Hepatocyte (in vitro differentiated cells): Measurements from ENCODE around the gene FGFBP3. TPM values are rescaled to one million over a fixed set of nuclear protein-coding genes. Genes with fewer than 3 reads are reported as not detected.

Source experiments
- DNase-seq: peaks from one replicate; pipeline ENCODE4 v3.0.0-alpha.2; 2016; ENCODE audit warnings: low spot score
- H2AFZ ChIP-seq: fragments of 200-600 bp; sonication (generic); 2 replicates; pipeline ENCODE4 v1.6.0; 2016; ENCODE audit warnings: antibody characterized with exemption, mild to moderate bottlenecking
- H3K27ac ChIP-seq: fragments of 200-600 bp; sonication (generic); 2 replicates; pipeline ENCODE4 v1.5.1; 2016; ENCODE audit warnings: mild to moderate bottlenecking
- H3K27me3 ChIP-seq: fragments of 200-600 bp; sonication (generic); 2 replicates; pipeline ENCODE4 v1.6.1; 2016
- H3K36me3 ChIP-seq: fragments of 200-600 bp; sonication (generic); replicated peaks from 2 replicates; pipeline ENCODE4 v1.5.1; 2016; ENCODE audit warnings: low read depth; ENCODE audit not compliant: insufficient read depth
- H3K4me1 ChIP-seq: fragments of 200-600 bp; sonication (generic); 2 replicates; pipeline ENCODE4 v1.5.1; 2016; ENCODE audit warnings: mild to moderate bottlenecking, moderate library complexity; ENCODE audit not compliant: insufficient read depth
- H3K4me2 ChIP-seq: fragments of 200-600 bp; sonication (generic); 2 replicates; pipeline ENCODE4 v1.6.0; 2016
- H3K4me3 ChIP-seq: fragments of 200-600 bp; sonication (generic); 2 replicates; pipeline ENCODE4 v1.5.1; 2016; ENCODE audit warnings: mild to moderate bottlenecking
- H3K79me2 ChIP-seq: fragments of 200-600 bp; sonication (generic); 2 replicates; pipeline ENCODE4 v1.6.0; 2017; ENCODE audit warnings: mild to moderate bottlenecking
- H3K9me2 ChIP-seq: fragments of 200-600 bp; sonication (generic); replicated peaks from 2 replicates; pipeline ENCODE4 v1.6.0; 2017; ENCODE audit warnings: mild to moderate bottlenecking; ENCODE audit not compliant: insufficient read depth
- H3K9me3 ChIP-seq: fragments of 200-600 bp; sonication (generic); 2 replicates; pipeline ENCODE4 v1.5.1; 2016; ENCODE audit warnings: low read depth, mild to moderate bottlenecking
- H4K20me1 ChIP-seq: fragments of 200-600 bp; sonication (generic); 2 replicates; pipeline ENCODE4 v1.6.0; 2016; ENCODE audit warnings: mild to moderate bottlenecking; ENCODE audit not compliant: insufficient read depth, poor library complexity, severe bottlenecking
- EZH2 ChIP-seq: fragments of 200-600 bp; sonication (generic); IDR thresholded peaks from 2 replicates; pipeline ENCODE4 v1.6.1; 2016; ENCODE audit warnings: antibody characterized with exemption, mild to moderate bottlenecking, borderline replicate concordance
- EZH2phosphoT487 ChIP-seq: fragments of 200-600 bp; sonication (generic); IDR thresholded peaks from one replicate; pipeline ENCODE4 v1.6.1; 2018; ENCODE audit warnings: antibody characterized with exemption, mild to moderate bottlenecking, low read depth, moderate library complexity; ENCODE audit not compliant: unreplicated experiment, severe bottlenecking
- WGBS: methylation state at CpG from one replicate; pipeline ENCODE4 v1.1.6; 2016; ENCODE audit warnings: low lambda C conversion rate; ENCODE audit errors: missing lambda C conversion rate; 5-methylcytosine and 5-hydroxymethylcytosine counted together
- polyA plus RNA-seq: library from polyadenylated mRNA; unstranded; fragments of >200 nt; fragmentation: Nextera tagmentation; extraction: Ambion mirVana; gene quantifications from 2 replicates; pipeline ENCODE4 v1.2.1, GENCODE V29; 2016
- total RNA-seq: library from RNA; depleted of rRNA; stranded (reverse); fragments of >200 nt; gene quantifications from 2 replicates; pipeline ENCODE4 v1.2.3, GENCODE V29; 2014
- TF ChIP-seq, protein P1 (sequence below): fragments of 200-600 bp; sonication (generic); IDR thresholded peaks from 2 replicates; pipeline ENCODE4 v1.5.1; 2016; ENCODE audit warnings: antibody characterized with exemption, mild to moderate bottlenecking; ENCODE audit not compliant: poor library complexity

FGFBP3 gene
- total and polyA plus RNA-seq, 2 experiments from 2014 or later: 1.5 to 2.6 TPM

DNA sequence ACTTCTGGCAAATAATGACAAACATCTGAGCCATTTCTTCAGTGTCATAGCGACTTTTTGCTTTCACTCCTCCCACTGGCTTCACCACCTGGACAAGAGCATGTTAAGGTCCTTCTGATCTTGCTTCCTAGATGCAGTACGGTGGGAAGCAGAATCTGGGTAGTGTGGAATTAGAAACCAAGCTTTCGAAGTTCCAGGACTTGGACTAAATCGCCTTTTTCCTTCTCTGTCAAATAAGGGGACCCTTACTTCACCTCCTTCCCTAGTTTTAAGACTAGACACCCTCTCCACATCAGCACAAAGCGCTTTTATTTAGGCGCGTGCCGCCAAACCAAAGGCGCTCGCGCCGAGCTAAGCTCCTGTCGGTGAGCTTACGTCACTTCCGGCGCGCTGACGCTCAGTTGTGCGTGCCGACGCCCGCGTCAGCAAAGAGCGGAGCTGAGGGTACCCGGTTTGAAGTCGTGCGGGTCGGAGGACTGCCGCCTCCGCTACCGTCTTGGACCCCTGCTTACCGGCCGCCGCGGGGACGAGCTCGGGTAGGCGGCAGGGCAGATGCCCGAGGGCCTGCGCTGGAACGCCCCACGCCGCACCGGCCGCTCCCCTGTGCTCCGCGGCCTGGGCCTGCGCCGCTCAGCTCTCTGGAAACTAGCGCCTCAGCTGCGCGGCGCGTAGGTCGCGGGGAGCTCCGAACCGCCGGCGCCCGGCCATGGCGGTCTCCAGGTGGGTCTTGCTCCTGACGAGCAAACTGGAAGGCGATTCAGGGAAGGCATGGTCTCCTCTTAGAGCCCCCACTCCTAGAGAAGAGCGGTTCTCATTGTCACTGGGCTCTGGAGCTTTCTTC is 14.3 kb upstream of the FGFBP3 start, which contains the start of gene BTAF1:
TSS of gene BTAF1 (plus strand) at position 400 of the 841 bp plus-strand sequence. CDS start at position 707, 307 bp downstream.
- Histone ChIP-seq H2AFZ (peak within 1 kb of the TSS; percentile 54), H3K4me3 (peak within 1 kb of the TSS; percentile 80), H3K4me2 (peak within 1 kb of the TSS; percentile 83), H3K9me2 (no peaks in the 10 kb centered on the region), H3K27me3 (no peaks in the 10 kb centered on the region), H3K4me1 (peaks cover 22% of the 10 kb centered on the region), H3K79me2 (peaks cover 47% of the 10 kb centered on the region), H3K36me3 (no peaks in the 10 kb centered on the region), H4K20me1 (peaks cover 34% of the 10 kb centered on the region), H3K27ac (peak within 1 kb of the TSS; percentile 94), H3K9me3 (no peaks in the 10 kb centered on the region)
- DNase-seq: peak; percentile 97
- WGBS: under 1% methylated on average over 59 of the region's 65 CpGs
- TF ChIP-seq EZH2: no peak
- no peak for TF ChIP-seq EZH2phosphoT487
- TF ChIP-seq, protein P1, sequence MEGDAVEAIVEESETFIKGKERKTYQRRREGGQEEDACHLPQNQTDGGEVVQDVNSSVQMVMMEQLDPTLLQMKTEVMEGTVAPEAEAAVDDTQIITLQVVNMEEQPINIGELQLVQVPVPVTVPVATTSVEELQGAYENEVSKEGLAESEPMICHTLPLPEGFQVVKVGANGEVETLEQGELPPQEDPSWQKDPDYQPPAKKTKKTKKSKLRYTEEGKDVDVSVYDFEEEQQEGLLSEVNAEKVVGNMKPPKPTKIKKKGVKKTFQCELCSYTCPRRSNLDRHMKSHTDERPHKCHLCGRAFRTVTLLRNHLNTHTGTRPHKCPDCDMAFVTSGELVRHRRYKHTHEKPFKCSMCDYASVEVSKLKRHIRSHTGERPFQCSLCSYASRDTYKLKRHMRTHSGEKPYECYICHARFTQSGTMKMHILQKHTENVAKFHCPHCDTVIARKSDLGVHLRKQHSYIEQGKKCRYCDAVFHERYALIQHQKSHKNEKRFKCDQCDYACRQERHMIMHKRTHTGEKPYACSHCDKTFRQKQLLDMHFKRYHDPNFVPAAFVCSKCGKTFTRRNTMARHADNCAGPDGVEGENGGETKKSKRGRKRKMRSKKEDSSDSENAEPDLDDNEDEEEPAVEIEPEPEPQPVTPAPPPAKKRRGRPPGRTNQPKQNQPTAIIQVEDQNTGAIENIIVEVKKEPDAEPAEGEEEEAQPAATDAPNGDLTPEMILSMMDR: no peak

DNA sequence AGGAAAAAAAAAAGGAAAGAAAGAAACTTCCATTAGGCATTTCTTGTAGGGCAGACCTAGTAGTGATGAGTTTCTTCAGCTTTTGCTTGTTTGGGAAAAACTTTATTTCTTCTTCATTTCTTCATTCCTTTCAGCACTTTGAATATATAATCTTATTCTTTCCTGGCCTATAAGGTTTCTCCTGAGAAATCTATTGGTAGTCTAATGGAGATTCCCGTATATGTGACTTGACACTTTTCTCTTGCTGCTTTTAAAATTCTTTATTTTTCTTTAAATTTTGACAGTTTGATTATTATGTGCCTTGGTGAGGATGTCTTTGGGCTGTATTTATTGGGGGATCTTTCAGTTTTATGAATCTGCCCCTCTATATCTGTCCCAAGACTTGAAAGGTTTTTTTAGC is 10.4 kb upstream of the FGFBP3 start:
- H3K4me2 ChIP-seq: no peak overlapping the region
- H3K9me3 ChIP-seq: no peaks in the 10 kb centered on the region
- no peak overlapping the region for H3K4me3 ChIP-seq
- H3K4me1 ChIP-seq: peaks cover 5% of the 10 kb centered on the region
- no peak for TF ChIP-seq EZH2phosphoT487
- no peak for TF ChIP-seq EZH2
- TF ChIP-seq, protein P1: no peak
- DNase-seq: no peak
- 90% methylated on average over 1 of the region's 1 CpG for WGBS
- H4K20me1 ChIP-seq: peaks cover under 1% of the 10 kb centered on the region
- H2AFZ ChIP-seq: no peak overlapping the region
- H3K27me3 ChIP-seq: peaks cover 3% of the 10 kb centered on the region
- no peak overlapping the region for H3K27ac ChIP-seq
- no peaks in the 10 kb centered on the region for H3K9me2 ChIP-seq
- peaks cover 8% of the 10 kb centered on the region for H3K79me2 ChIP-seq
- H3K36me3 ChIP-seq: no peaks in the 10 kb centered on the region

- H3K9me2 ChIP-seq: no peaks in the 10 kb centered on the region
- no peak overlapping the region for H3K27ac ChIP-seq
- no peaks in the 10 kb centered on the region for H4K20me1 ChIP-seq
- DNase-seq: no peak
- TF ChIP-seq, protein P1: no peak
- no peak for TF ChIP-seq EZH2
- TF ChIP-seq EZH2phosphoT487: no peak
- 90% methylated on average over 4 of the region's 4 CpGs for WGBS
- H3K79me2 ChIP-seq: peaks cover 8% of the 10 kb centered on the region
- peaks cover 8% of the 10 kb centered on the region for H3K4me1 ChIP-seq
- H3K4me3 ChIP-seq: no peak overlapping the region
- no peaks in the 10 kb centered on the region for H3K36me3 ChIP-seq
- H3K4me2 ChIP-seq: no peak overlapping the region
- H3K9me3 ChIP-seq: no peaks in the 10 kb centered on the region
- no peak overlapping the region for H2AFZ ChIP-seq
- peaks cover 3% of the 10 kb centered on the region for H3K27me3 ChIP-seq
Observed at GRCh38 chr10:91910467-91910866, 1.2 kb upstream of the FGFBP3 start.
